ENCODE results near the gene COIL.
"Not testable (repeated sequence)": the region's sequence is repeated elsewhere in the genome, so short reads cannot be mapped to it uniquely, and the experiment has no call there.

COIL gene

GRCh38 chr17:56970974-56971373, 10.1 kb upstream of the COIL start:
- Histone ChIP-seq H3K4me2 (ENCODE audit: insufficient read depth, low read length) (no peak overlapping the region), H3K4me3 (ENCODE audit: low read depth in 1 of 2, low read length in 2 of 2) (no peak overlapping the region), H3K79me2 (ENCODE audit: insufficient read depth, low read length) (no peaks in the 10 kb centered on the region), H3K9ac (ENCODE audit: low read depth, low read length) (no peak overlapping the region), H3K4me1 (ENCODE audit: insufficient read depth, low read length) (no peaks in the 10 kb centered on the region), H3K27me3 (ENCODE audit: insufficient read depth, low read length, poor library complexity) (peaks cover 2% of the 10 kb centered on the region), H2AFZ (ENCODE audit: low read depth, low read length) (no peak overlapping the region), H4K20me1 (ENCODE audit: insufficient read depth, low read length) (no peaks in the 10 kb centered on the region), H3K9me3 (ENCODE audit: insufficient read depth, low read length, severe bottlenecking) (peaks cover 7% of the 10 kb centered on the region), H3K36me3 (ENCODE audit: insufficient read depth, low read length) (no peaks in the 10 kb centered on the region), H3K27ac (ENCODE audit: low read length) (no peak overlapping the region)
- ATAC-seq (ENCODE audit: insufficient read depth, low read depth) = no peak
- TF ChIP-seq CTCF (IDR thresholded peaks at IDR 0.05; ENCODE audit: borderline replicate concordance, extremely low read depth, low read length, poor library complexity, severe bottlenecking) (no peak), EZH2 (IDR thresholded peaks at IDR 0.05; ENCODE audit: borderline replicate concordance, low read depth, low read length, severe bottlenecking) (no peak)
- DNase-seq = no peak

GRCh38 chr17:56966338-56966737, 5.5 kb upstream of the COIL start:
- peaks cover 4% of the 10 kb centered on the region for H3K9me3 ChIP-seq (ENCODE audit: insufficient read depth, low read length, severe bottlenecking)
- H2AFZ ChIP-seq (ENCODE audit: low read depth, low read length) = no peak overlapping the region
- H3K27ac ChIP-seq (ENCODE audit: low read length) = no peak overlapping the region
- no peaks in the 10 kb centered on the region for H3K79me2 ChIP-seq (ENCODE audit: insufficient read depth, low read length)
- no peak overlapping the region for H3K4me3 ChIP-seq (ENCODE audit: low read depth in 1 of 2, low read length in 2 of 2)
- H4K20me1 ChIP-seq (ENCODE audit: insufficient read depth, low read length) = no peaks in the 10 kb centered on the region
- ATAC-seq (ENCODE audit: insufficient read depth, low read depth) (no peak), DNase-seq (no peak)
- no peaks in the 10 kb centered on the region for H3K27me3 ChIP-seq (ENCODE audit: insufficient read depth, low read length, poor library complexity)
- H3K36me3 ChIP-seq (ENCODE audit: insufficient read depth, low read length) = no peaks in the 10 kb centered on the region
- no peak for TF ChIP-seq CTCF (IDR thresholded peaks at IDR 0.05; ENCODE audit: borderline replicate concordance, extremely low read depth, low read length, poor library complexity, severe bottlenecking)
- TF ChIP-seq EZH2 (IDR thresholded peaks at IDR 0.05; ENCODE audit: borderline replicate concordance, low read depth, low read length, severe bottlenecking) = no peak
- no peak overlapping the region for H3K9ac ChIP-seq (ENCODE audit: low read depth, low read length)
- H3K4me2 ChIP-seq (ENCODE audit: insufficient read depth, low read length) = no peak overlapping the region
- peaks cover 7% of the 10 kb centered on the region for H3K4me1 ChIP-seq (ENCODE audit: insufficient read depth, low read length)

GRCh38 chr17:56965681-56966080, 4.8 kb upstream of the COIL start:
- H3K9me3 ChIP-seq (ENCODE audit: insufficient read depth, low read length, severe bottlenecking); H2AFZ ChIP-seq (ENCODE audit: low read depth, low read length); H3K4me2 ChIP-seq (ENCODE audit: insufficient read depth, low read length); H3K9ac ChIP-seq (ENCODE audit: low read depth, low read length); H3K4me3 ChIP-seq (ENCODE audit: low read depth in 1 of 2, low read length in 2 of 2); H3K79me2 ChIP-seq (ENCODE audit: insufficient read depth, low read length); H3K27me3 ChIP-seq (ENCODE audit: insufficient read depth, low read length, poor library complexity); DNase-seq; H3K27ac ChIP-seq (ENCODE audit: low read length); H4K20me1 ChIP-seq (ENCODE audit: insufficient read depth, low read length); ATAC-seq (ENCODE audit: insufficient read depth, low read depth); H3K36me3 ChIP-seq (ENCODE audit: insufficient read depth, low read length): not testable (repeated sequence)
- H3K4me1 ChIP-seq (ENCODE audit: insufficient read depth, low read length) = peaks cover 11% of the 10 kb centered on the region

GRCh38 chr17:56965241-56965640, 4.4 kb upstream of the COIL start:
- not testable (repeated sequence) for H3K27ac ChIP-seq (ENCODE audit: low read length); H2AFZ ChIP-seq (ENCODE audit: low read depth, low read length); H4K20me1 ChIP-seq (ENCODE audit: insufficient read depth, low read length); H3K79me2 ChIP-seq (ENCODE audit: insufficient read depth, low read length); H3K4me2 ChIP-seq (ENCODE audit: insufficient read depth, low read length); H3K4me3 ChIP-seq (ENCODE audit: low read depth in 1 of 2, low read length in 2 of 2); H3K9me3 ChIP-seq (ENCODE audit: insufficient read depth, low read length, severe bottlenecking); DNase-seq; H3K9ac ChIP-seq (ENCODE audit: low read depth, low read length); H3K27me3 ChIP-seq (ENCODE audit: insufficient read depth, low read length, poor library complexity); H3K36me3 ChIP-seq (ENCODE audit: insufficient read depth, low read length); ATAC-seq (ENCODE audit: insufficient read depth, low read depth)
- peaks cover 11% of the 10 kb centered on the region for H3K4me1 ChIP-seq (ENCODE audit: insufficient read depth, low read length)

Measured in DND-41 (cell line).